HG02610 (cell line): ENCODE results near the gene ENKD1.

Experiments used
- ATAC-seq: cut with Tn5 transposase; IDR thresholded peaks from one replicate; pipeline ENCODE4 v1.9.1; 2021; ENCODE audit warnings: mild to moderate bottlenecking, moderate library complexity; ENCODE audit not compliant: unreplicated experiment

ENKD1 gene

GRCh38 chr16:67651847-67652246 lies 14.7 kb downstream of the ENKD1 start:
- ATAC-seq, result no peak

- ATAC-seq, result no peak
Observed at GRCh38 chr16:67651039-67651438, 15.5 kb downstream of the ENKD1 start.

GRCh38 chr16:67650023-67650422 lies 16.5 kb downstream of the ENKD1 start:
- no peak for ATAC-seq

GRCh38 chr16:67649494-67649931 lies 17.0 kb downstream of the ENKD1 start:
- no peak for ATAC-seq

- no peak for ATAC-seq
Observed at GRCh38 chr16:67648764-67649407, 17.7 kb downstream of the ENKD1 start.

- ATAC-seq, result no peak
Observed at GRCh38 chr16:67648088-67648763, 18.3 kb downstream of the ENKD1 start.

- ATAC-seq, result no peak
Observed at GRCh38 chr16:67647681-67648080, 18.9 kb downstream of the ENKD1 start.

GRCh38 chr16:67647111-67647651 lies 19.4 kb downstream of the ENKD1 start:
- ATAC-seq, result no peak

GRCh38 chr16:67645397-67646121 lies 21.0 kb downstream of the ENKD1 start:
- ATAC-seq, result no peak

- ATAC-seq, result no peak
Observed at GRCh38 chr16:67644038-67644437, 22.5 kb downstream of the ENKD1 start.

GRCh38 chr16:67641779-67642708 lies 24.5 kb downstream of the ENKD1 start:
- no peak for ATAC-seq

- no peak for ATAC-seq
Observed at GRCh38 chr16:67637625-67638024, 28.9 kb downstream of the ENKD1 start.

- ATAC-seq, result no peak
Observed at GRCh38 chr16:67636713-67637112, 29.8 kb downstream of the ENKD1 start.

GRCh38 chr16:67632415-67633172 lies 34.0 kb downstream of the ENKD1 start:
- ATAC-seq, result no peak

- ATAC-seq, result no peak
Observed at GRCh38 chr16:67628216-67628615, 38.3 kb downstream of the ENKD1 start.

- ATAC-seq, result no peak
Observed at GRCh38 chr16:67613808-67614207, 52.7 kb downstream of the ENKD1 start.
